Endothelial cell of umbilical vein (primary cell): Measurements from ENCODE around the gene CALML5. TPM values are rescaled to one million over a fixed set of nuclear protein-coding genes. Genes with fewer than 3 reads are reported as not detected.

Experiments
- BruUV-seq: library from RNA; stranded (reverse); fragments of 400-500 nt; replicated peaks from 2 replicates; lab custom pipeline; 2021; lab: Mats Ljungman, UMichigan
- CTCF ChIA-PET: fragments of 300-600, 350-600 bp; sonication (Branson Sonifier 250); formaldehyde crosslinking; loops from one replicate; lab custom pipeline; 2021; ENCODE audit warnings: antibody characterized with exemption, inconsistent platforms; lab: Charles Lee
- POLR2A ChIA-PET: fragments of 300-600, 350-600 bp; sonication (Branson Sonifier 250); formaldehyde crosslinking; loops from one replicate; lab custom pipeline; 2021; ENCODE audit warnings: antibody characterized with exemption, inconsistent platforms; lab: Charles Lee
- DNase-seq: peaks from one replicate; pipeline ENCODE4 v3.0.0-alpha.2; 2011; ENCODE audit warnings: low read depth, low spot score
- FAIRE-seq: peaks from 2 replicates; lab custom pipeline; 2011; peaks lifted over from hg19 to GRCh38; lab: Jason Lieb, UNC
- H2AFZ ChIP-seq: 2 replicates; pipeline ENCODE4 v1.6.0; 2012; ENCODE audit warnings: low read depth, low read length, control low read depth, inconsistent platforms
- H3K27ac ChIP-seq: 2 replicates; pipeline ENCODE4 v1.5.1; 2011; ENCODE audit warnings: low read depth, mild to moderate bottlenecking, control low read depth, low read length, moderate library complexity; ENCODE audit not compliant: insufficient read depth
- H3K27me3 ChIP-seq, 2 experiments: 2 replicates each; pipeline versions ENCODE4 v1.6.0 to v1.6.1; 2011; ENCODE audit warnings: low read length in 2 of 2, mixed read lengths in 1 of 2; ENCODE audit not compliant: control insufficient read depth in 2 of 2, insufficient read depth in 2 of 2
- H3K36me3 ChIP-seq, 2 experiments: 2 replicates in 1 of 2; 3 replicates in 1 of 2; pipeline ENCODE4 v1.5.1; 2011; ENCODE audit warnings: low read length in 2 of 2, mild to moderate bottlenecking in 1 of 2, moderate library complexity in 1 of 2; ENCODE audit not compliant: control insufficient read depth in 2 of 2, insufficient read depth in 2 of 2; ENCODE audit errors: extremely low read depth in 1 of 2
- H3K4me1 ChIP-seq: 3 replicates; pipeline ENCODE4 v1.5.1; 2011; ENCODE audit warnings: mild to moderate bottlenecking, low read length; ENCODE audit not compliant: control insufficient read depth, insufficient read depth; ENCODE audit errors: extremely low read depth
- H3K4me2 ChIP-seq: 2 replicates; pipeline ENCODE4 v1.6.1; 2011; ENCODE audit warnings: low read length, control low read depth, mixed read lengths; ENCODE audit not compliant: insufficient read depth
- H3K4me3 ChIP-seq, 3 experiments: fragments of 200-600 bp in 1 of 3; sonication (generic), shearing (Covaris generic) in 1 of 3; replicated peaks in 1 of 3; 2 replicates each; pipeline ENCODE4 v1.5.1; 2011 to 2016; ENCODE audit warnings: control low read depth in 3 of 3, low read length in 3 of 3, mild to moderate bottlenecking in 2 of 3, inconsistent platforms in 1 of 3, low read depth in 1 of 3, moderate library complexity in 1 of 3; ENCODE audit not compliant: insufficient read depth in 1 of 3
- H3K79me2 ChIP-seq: 2 replicates; pipeline ENCODE4 v1.6.0; 2012; ENCODE audit warnings: low read length, inconsistent platforms; ENCODE audit not compliant: control insufficient read depth, insufficient read depth
- H3K9ac ChIP-seq: replicated peaks from 2 replicates; pipeline ENCODE3; 2011; ENCODE audit warnings: low read length, control low read depth; ENCODE audit not compliant: insufficient read depth; ENCODE audit errors: extremely low read depth
- H3K9me1 ChIP-seq: replicated peaks from 3 replicates; pipeline ENCODE4 v1.6.0; 2011; ENCODE audit warnings: mild to moderate bottlenecking, low read length; ENCODE audit not compliant: control insufficient read depth, insufficient read depth; ENCODE audit errors: extremely low read depth
- H3K9me3 ChIP-seq: replicated peaks from 2 replicates; pipeline ENCODE4 v1.5.1; 2012; ENCODE audit warnings: low read length, inconsistent platforms; ENCODE audit not compliant: control insufficient read depth, insufficient read depth
- H4K20me1 ChIP-seq: replicated peaks from 2 replicates; pipeline ENCODE3; 2011; ENCODE audit warnings: mild to moderate bottlenecking, low read length; ENCODE audit not compliant: control insufficient read depth, insufficient read depth; ENCODE audit errors: extremely low read depth
- EZH2 ChIP-seq: IDR thresholded peaks from 2 replicates; pipeline ENCODE4 v1.6.1; 2012; ENCODE audit warnings: borderline replicate concordance, low read depth, mild to moderate bottlenecking, moderate library complexity, low read length, inconsistent platforms; ENCODE audit not compliant: severe bottlenecking
- FOS ChIP-seq: IDR thresholded peaks from 2 replicates; pipeline ENCODE4 v1.6.1; 2011; ENCODE audit warnings: mild to moderate bottlenecking, low read length, moderate library complexity, borderline replicate concordance; ENCODE audit not compliant: insufficient read depth
- GATA2 ChIP-seq: IDR thresholded peaks from 2 replicates; pipeline ENCODE4 v1.7.0; 2011; ENCODE audit warnings: low read depth, mild to moderate bottlenecking, moderate library complexity, mixed read lengths, low read length; ENCODE audit not compliant: insufficient read length, insufficient read depth
- JUN ChIP-seq: IDR thresholded peaks from 2 replicates; pipeline ENCODE4 v1.6.1; 2011; ENCODE audit warnings: borderline replicate concordance, low read depth; ENCODE audit not compliant: insufficient read length, insufficient read depth
- MYC ChIP-seq: IDR thresholded peaks from one replicate; pipeline ENCODE4 v1.6.1; 2011; ENCODE audit warnings: mild to moderate bottlenecking, low read depth, low read length
- POLR2A ChIP-seq: IDR thresholded peaks from 2 replicates; pipeline ENCODE4 v1.6.1; 2012; ENCODE audit warnings: low read depth, mild to moderate bottlenecking, control low read depth, low read length
- POLR2AphosphoS5 ChIP-seq: IDR thresholded peaks from 2 replicates; pipeline ENCODE4 v1.6.1; 2012; ENCODE audit warnings: low read depth, mild to moderate bottlenecking, control low read depth, low read length, moderate library complexity; ENCODE audit not compliant: insufficient read depth
- dilution Hi-C: fragments of 300-500 bp; cut with MboI; formaldehyde crosslinking; loops from one replicate; pipeline ENCODE4 v1.15.0; 2019; ENCODE audit warnings: low sequenced_read_pairs; ENCODE audit not compliant: extremely low pct_ligation_motif_present
- intact Hi-C: fragments of 100-400 bp; cut with micrococcal nuclease; formaldehyde crosslinking; loops from one replicate; pipeline ENCODE4 v1.10.0; 2022
- polyA plus RNA-seq, 4 experiments: library from polyadenylated mRNA; depleted of rRNA in 3 of 4; stranded (reverse) in 3 of 4; unstranded in 1 of 4; fragments of >200 nt; gene quantifications; 2 replicates each; pipeline versions ENCODE4 v1.2.1 to v1.2.3, GENCODE V29; 2011 to 2012; ENCODE audit warnings: missing spikeins in 1 of 4
- total RNA-seq: library from RNA; stranded (reverse); gene quantifications from 2 replicates; pipeline ENCODE4 v1.2.3, GENCODE V29; 2021
- TF ChIP-seq, protein P1 (sequence below): IDR thresholded peaks from 2 replicates; pipeline ENCODE4 v1.6.1; 2011; ENCODE audit not compliant: insufficient read depth, insufficient read length
- TF ChIP-seq, protein P2 (sequence below), 2 donors: IDR thresholded peaks; 1 replicate in 1 of 2; 2 replicates in 1 of 2; pipeline ENCODE4 v1.5.1; 2011; ENCODE audit warnings: low read length in 2 of 2, mild to moderate bottlenecking in 2 of 2, moderate library complexity in 2 of 2, control low read depth in 1 of 2, inconsistent platforms in 1 of 2, low read depth in 1 of 2; ENCODE audit not compliant: insufficient read depth in 1 of 2; ENCODE audit errors: extremely low read depth in 1 of 2

The CALML5 gene
- total and polyA plus RNA-seq, 2 donors (not counting 3 experiments of a cell fraction or from before 2014, with no cell fraction given): not detected

DNA sequence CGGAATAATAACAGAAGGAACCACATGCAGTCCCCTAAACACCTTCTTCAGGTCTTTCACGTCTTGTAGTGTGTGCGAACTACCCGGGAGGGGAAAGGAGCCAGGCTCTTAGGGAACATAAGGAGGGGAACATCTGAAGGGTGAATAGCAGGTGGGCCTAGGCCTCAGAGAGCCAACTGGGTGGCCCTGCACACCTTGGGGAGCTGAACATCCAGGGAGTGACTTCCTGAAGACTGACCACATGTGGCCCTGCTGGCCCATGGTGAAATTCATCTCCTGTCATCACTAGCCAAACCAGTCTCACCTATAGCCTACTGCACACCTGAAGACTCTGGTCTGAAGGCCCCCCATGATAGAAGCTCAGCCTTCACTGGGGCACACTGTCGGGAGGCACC lies 31.0 kb upstream of the CALML5 start:
- FAIRE-seq (no peak), DNase-seq (no peak)
- Histone ChIP-seq H3K4me3 (no peak overlapping the region), H3K9ac (no peak overlapping the region), H4K20me1 (no peaks in the 10 kb centered on the region), H3K4me1 (no peaks in the 10 kb centered on the region), H3K27me3 (no peaks in the 10 kb centered on the region), H3K9me3 (no peaks in the 10 kb centered on the region), H3K4me2 (no peak overlapping the region), H2AFZ (no peak overlapping the region), H3K79me2 (no peaks in the 10 kb centered on the region), H3K27ac (no peak overlapping the region), H3K9me1 (no peaks in the 10 kb centered on the region), H3K36me3 (no peaks in the 10 kb centered on the region)
- BruUV-seq: no TSS peak
- intact Hi-C loops: no loop called here
- CTCF ChIA-PET: interaction anchor here (1.1 to 1.5 kb wide), 2 partner anchors 41 to 93 kb away, joined by 3 to 7 read pairs; no protein-coding TSS in a partner anchor
- dilution Hi-C loops: no loop called here
- TF ChIP-seq FOS (no peak), GATA2 (no peak), POLR2A (no peak), EZH2 (no peak), MYC (no peak), JUN (no peak), POLR2AphosphoS5 (no peak)
- TF ChIP-seq, protein P1, sequence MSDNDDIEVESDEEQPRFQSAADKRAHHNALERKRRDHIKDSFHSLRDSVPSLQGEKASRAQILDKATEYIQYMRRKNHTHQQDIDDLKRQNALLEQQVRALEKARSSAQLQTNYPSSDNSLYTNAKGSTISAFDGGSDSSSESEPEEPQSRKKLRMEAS: no peak
- TF ChIP-seq, protein P2, sequence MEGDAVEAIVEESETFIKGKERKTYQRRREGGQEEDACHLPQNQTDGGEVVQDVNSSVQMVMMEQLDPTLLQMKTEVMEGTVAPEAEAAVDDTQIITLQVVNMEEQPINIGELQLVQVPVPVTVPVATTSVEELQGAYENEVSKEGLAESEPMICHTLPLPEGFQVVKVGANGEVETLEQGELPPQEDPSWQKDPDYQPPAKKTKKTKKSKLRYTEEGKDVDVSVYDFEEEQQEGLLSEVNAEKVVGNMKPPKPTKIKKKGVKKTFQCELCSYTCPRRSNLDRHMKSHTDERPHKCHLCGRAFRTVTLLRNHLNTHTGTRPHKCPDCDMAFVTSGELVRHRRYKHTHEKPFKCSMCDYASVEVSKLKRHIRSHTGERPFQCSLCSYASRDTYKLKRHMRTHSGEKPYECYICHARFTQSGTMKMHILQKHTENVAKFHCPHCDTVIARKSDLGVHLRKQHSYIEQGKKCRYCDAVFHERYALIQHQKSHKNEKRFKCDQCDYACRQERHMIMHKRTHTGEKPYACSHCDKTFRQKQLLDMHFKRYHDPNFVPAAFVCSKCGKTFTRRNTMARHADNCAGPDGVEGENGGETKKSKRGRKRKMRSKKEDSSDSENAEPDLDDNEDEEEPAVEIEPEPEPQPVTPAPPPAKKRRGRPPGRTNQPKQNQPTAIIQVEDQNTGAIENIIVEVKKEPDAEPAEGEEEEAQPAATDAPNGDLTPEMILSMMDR (IDR thresholded peaks at IDR 0.05; ENCODE audit: extremely low read depth in 1 of 2, insufficient read depth in 1 of 2, low read depth in 1 of 2, low read length in 2 of 2): no peak
- POLR2A ChIA-PET: no interaction called here
